Loucy (cell line): ENCODE data around the gene FAM107B.
A peak's percentile ranks its signal among the peaks of the same experiment; 100 is the strongest.

Source experiments
- H2AFZ ChIP-seq: fragments of 200-600 bp; sonication (generic); 2 replicates; pipeline ENCODE4 v1.6.0; 2016; ENCODE audit warnings: antibody characterized with exemption, mild to moderate bottlenecking, low read length, moderate library complexity
- H3F3A ChIP-seq: fragments of 200-600 bp; 2 replicates; pipeline ENCODE4 v1.6.0; 2016; ENCODE audit warnings: antibody characterized with exemption, low read depth, mild to moderate bottlenecking
- H3K27me3 ChIP-seq: fragments of 200-600 bp; sonication (generic); 2 replicates; pipeline ENCODE4 v1.6.1; 2014; ENCODE audit warnings: low read length, mild to moderate bottlenecking; ENCODE audit not compliant: insufficient read depth, poor library complexity, severe bottlenecking
- H3K36me3 ChIP-seq: fragments of 200-600 bp; sonication (generic); 2 replicates; pipeline ENCODE4 v1.6.1; 2016; ENCODE audit warnings: low read length; ENCODE audit not compliant: insufficient read depth
- H3K4me1 ChIP-seq: fragments of 200-600 bp; sonication (generic); 2 replicates; pipeline ENCODE4 v1.5.1; 2014; ENCODE audit warnings: low read length, mild to moderate bottlenecking; ENCODE audit not compliant: insufficient read depth, poor library complexity, severe bottlenecking
- H3K4me2 ChIP-seq: fragments of 200-600 bp; sonication (generic); 2 replicates; pipeline ENCODE4 v1.6.0; 2014; ENCODE audit warnings: antibody characterized with exemption, low read length, low read depth, mild to moderate bottlenecking; ENCODE audit not compliant: poor library complexity, severe bottlenecking
- H3K4me3 ChIP-seq: fragments of 200-600 bp; sonication (generic); 2 replicates; pipeline ENCODE4 v1.5.1; 2014; ENCODE audit warnings: low read length, mild to moderate bottlenecking, mixed read lengths; ENCODE audit not compliant: poor library complexity, severe bottlenecking
- H3K79me2 ChIP-seq: fragments of 200-600 bp; sonication (generic); 2 replicates; pipeline ENCODE4 v1.6.1; 2014; ENCODE audit warnings: low read length; ENCODE audit not compliant: insufficient read depth
- H3K9ac ChIP-seq: fragments of 200-600 bp; sonication (generic); 2 replicates; pipeline ENCODE4 v1.6.0; 2014; ENCODE audit warnings: mild to moderate bottlenecking, low read depth, low read length, moderate library complexity; ENCODE audit not compliant: poor library complexity, severe bottlenecking
- H3K9me2 ChIP-seq: fragments of 200-600 bp; sonication (generic); replicated peaks from 2 replicates; pipeline ENCODE4 v1.6.1; 2016; ENCODE audit warnings: low read depth, low read length, mixed read lengths
- H3K9me3 ChIP-seq: fragments of 200-600 bp; sonication (generic); 2 replicates; pipeline ENCODE4 v1.6.1; 2014; ENCODE audit warnings: mild to moderate bottlenecking, antibody characterized with exemption, low read length, low read depth; ENCODE audit not compliant: insufficient read depth
- H4K20me1 ChIP-seq: fragments of 200-600 bp; sonication (generic); 2 replicates; pipeline ENCODE4 v1.6.0; 2014; ENCODE audit warnings: antibody characterized with exemption, low read length, mild to moderate bottlenecking; ENCODE audit not compliant: insufficient read depth, poor library complexity, severe bottlenecking
- CTCF ChIP-seq: fragments of 200-600 bp; sonication (generic); conservative IDR thresholded peaks from 2 replicates; pipeline ENCODE4 v1.5.1; 2014; ENCODE audit warnings: mild to moderate bottlenecking, antibody characterized with exemption, low read length
- EZH2phosphoT487 ChIP-seq: fragments of 200-600 bp; IDR thresholded peaks from 2 replicates; pipeline ENCODE4 v1.6.1; 2018; ENCODE audit warnings: antibody characterized with exemption, mild to moderate bottlenecking, moderate library complexity, borderline replicate concordance

FAM107B gene

GRCh38 chr10:14758994-14759664, 15.6 kb downstream of the FAM107B start:
- Histone ChIP-seq H3K36me3 (no peaks in the 10 kb centered on the region), H3F3A (no peaks in the 10 kb centered on the region), H4K20me1 (no peaks in the 10 kb centered on the region), H3K9me3 (no peaks in the 10 kb centered on the region), H3K9ac (no peak overlapping the region), H3K4me2 (no peak overlapping the region), H3K79me2 (no peaks in the 10 kb centered on the region), H3K9me2 (no peaks in the 10 kb centered on the region), H2AFZ (no peak overlapping the region), H3K4me3 (no peak overlapping the region), H3K27me3 (no peaks in the 10 kb centered on the region), H3K4me1 (no peaks in the 10 kb centered on the region)
- TF ChIP-seq EZH2phosphoT487: no peak
- TF ChIP-seq CTCF: peak; percentile 54

- Histone ChIP-seq H3K4me1 (no peaks in the 10 kb centered on the region), H3K79me2 (no peaks in the 10 kb centered on the region), H3K4me2 (no peak overlapping the region)
Observed at GRCh38 chr10:14758451-14758850, 16.2 kb downstream of the FAM107B start.

GRCh38 chr10:14757986-14758385, 16.7 kb downstream of the FAM107B start:
- Histone ChIP-seq H3K4me1 (no peaks in the 10 kb centered on the region), H3K9me2 (no peaks in the 10 kb centered on the region), H3K27me3 (no peaks in the 10 kb centered on the region), H3K4me2 (no peak overlapping the region), H2AFZ (no peak overlapping the region), H3K9ac (no peak overlapping the region), H3K9me3 (no peaks in the 10 kb centered on the region), H3K79me2 (no peaks in the 10 kb centered on the region), H3F3A (no peaks in the 10 kb centered on the region), H3K4me3 (no peak overlapping the region), H3K36me3 (no peaks in the 10 kb centered on the region), H4K20me1 (no peaks in the 10 kb centered on the region)
- TF ChIP-seq EZH2phosphoT487 (no peak), CTCF (no peak)

More at GRCh38 chr10:14758451-14758850, 16.2 kb downstream of the FAM107B start:
- Histone ChIP-seq H2AFZ (no peak overlapping the region), H3K9me2 (no peaks in the 10 kb centered on the region), H3F3A (no peaks in the 10 kb centered on the region), H4K20me1 (no peaks in the 10 kb centered on the region), H3K36me3 (no peaks in the 10 kb centered on the region), H3K9me3 (no peaks in the 10 kb centered on the region), H3K9ac (no peak overlapping the region), H3K27me3 (no peaks in the 10 kb centered on the region), H3K4me3 (no peak overlapping the region)
- TF ChIP-seq EZH2phosphoT487: no peak
- no peak for TF ChIP-seq CTCF
